ENCODE measurements around the gene DOCK2. TPM values are rescaled to one million over a fixed set of nuclear protein-coding genes. Genes with fewer than 3 reads are reported as not detected.
"Not testable (repeated sequence)": the region's sequence is repeated elsewhere in the genome, so short reads cannot be mapped to it uniquely, and the experiment has no call there.

Gene DOCK2
- total RNA-seq, 2 donors from 2014 or later, result 4.9 to 13.3 TPM

DNA sequence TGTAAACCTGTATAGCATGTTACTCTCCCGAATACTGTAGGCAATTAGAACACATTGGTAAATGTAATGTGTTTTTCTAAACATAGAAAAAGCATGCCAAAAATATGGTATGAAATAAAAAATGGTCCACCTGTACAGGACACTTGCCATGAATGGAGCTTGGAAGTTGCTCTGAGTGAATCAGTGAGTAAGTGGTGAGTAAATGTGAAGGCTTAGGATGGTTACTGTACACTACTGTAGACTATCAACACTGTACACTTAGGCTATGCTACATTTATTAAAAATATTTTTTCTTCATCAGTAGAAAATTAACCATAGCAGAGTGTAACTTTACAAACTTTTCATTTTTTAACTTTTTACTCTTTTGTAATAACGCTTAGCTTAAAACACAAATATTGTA, 301.4 kb downstream of the DOCK2 start:
- intact Hi-C loops (cut with DNase I, micrococcal nuclease), result no loop called here
- ATAC-seq, result no peak
- no peak for DNase-seq

GRCh38 chr5:169939731-169940130, 302.7 kb downstream of the DOCK2 start:
- intact Hi-C loops (cut with DNase I, micrococcal nuclease), result no loop called here
- ATAC-seq, result no peak
- no peak for DNase-seq

DNA sequence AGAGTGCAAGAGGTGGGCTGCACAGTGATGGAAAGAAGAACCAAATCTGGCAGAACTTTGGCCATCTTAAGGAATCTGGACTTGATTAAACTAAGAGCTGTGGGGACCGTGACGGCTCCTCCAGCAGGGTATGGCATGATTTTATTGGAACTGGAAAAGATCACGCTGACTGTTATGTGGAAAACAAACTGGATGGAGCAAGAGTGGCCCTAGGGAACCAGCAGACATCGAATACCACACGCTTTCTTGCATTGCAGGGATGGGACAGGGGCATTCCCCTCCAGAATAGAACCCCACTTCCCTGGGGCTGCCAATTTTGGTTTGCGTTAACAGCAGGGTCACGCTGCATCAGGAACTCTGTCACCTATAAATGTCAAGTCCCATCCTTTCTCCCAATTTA, 304.5 kb downstream of the DOCK2 start:
- intact Hi-C loops (cut with DNase I, micrococcal nuclease), result no loop called here
- DNase-seq (no peak), ATAC-seq (no peak)

DNA sequence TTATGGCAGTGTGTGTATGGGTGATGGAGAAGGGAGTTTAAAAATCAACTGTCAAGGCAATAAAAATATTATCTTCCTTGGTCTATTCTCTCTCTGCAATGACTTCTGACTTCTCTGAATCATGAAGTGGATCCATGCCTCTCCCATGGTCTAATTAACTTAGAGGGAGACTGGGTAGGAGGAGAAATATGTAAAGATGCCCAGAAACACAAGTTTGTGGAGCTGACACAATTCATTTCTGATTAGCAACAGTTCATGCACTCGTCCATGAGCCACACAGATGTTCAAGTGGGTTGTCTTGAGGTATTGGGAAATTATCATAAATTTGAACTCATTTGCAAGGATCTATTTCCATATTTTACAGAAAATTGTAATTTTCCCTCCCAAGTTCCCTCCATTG, 305.1 kb downstream of the DOCK2 start:
- no peak for DNase-seq
- ATAC-seq, result no peak
- intact Hi-C loops (cut with DNase I, micrococcal nuclease), result no loop called here

DNA sequence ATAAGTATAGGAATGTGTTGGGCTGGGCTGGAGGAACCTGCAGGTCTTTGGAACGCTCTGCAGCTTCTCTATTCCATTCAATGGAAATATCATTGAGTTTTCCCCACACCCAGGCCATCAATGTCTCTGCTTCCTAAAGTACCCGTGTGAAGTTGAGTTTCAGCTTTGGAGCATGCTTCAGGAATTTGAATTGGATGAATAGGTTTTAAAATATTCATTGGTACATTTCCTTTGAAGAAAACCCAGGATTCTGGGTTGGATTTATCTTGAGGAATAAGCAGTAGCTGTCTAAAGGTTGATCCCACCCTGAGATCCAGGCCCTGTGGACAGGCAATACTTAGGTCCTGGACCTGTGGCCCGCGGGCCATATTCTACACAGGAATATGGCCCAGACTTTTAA, 306.0 kb downstream of the DOCK2 start:
- intact Hi-C loops (cut with DNase I, micrococcal nuclease), result no loop called here

DNA sequence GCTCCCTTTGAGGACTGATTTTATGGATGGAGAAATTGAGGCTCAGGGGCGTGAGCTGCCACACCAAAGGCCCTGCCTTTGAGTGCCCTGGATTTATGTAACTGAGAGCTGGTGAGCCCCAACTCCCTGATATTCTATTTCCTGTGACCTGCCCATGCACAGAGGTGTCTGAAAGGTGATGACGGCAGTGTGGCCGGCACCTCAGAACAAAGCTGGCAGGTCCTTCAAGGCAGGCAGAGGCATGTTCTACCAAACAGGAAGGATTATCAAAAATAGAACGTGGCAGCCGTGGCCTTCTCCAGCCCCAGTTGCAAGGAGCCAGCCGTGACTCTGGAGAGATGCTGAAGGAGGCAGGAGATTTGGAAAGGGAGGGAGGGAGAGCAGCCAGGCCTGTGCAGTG, 307.0 kb downstream of the DOCK2 start:
- DNase-seq (no peak), ATAC-seq (no peak)
- intact Hi-C loops (cut with DNase I, micrococcal nuclease), result no loop called here

More for the DNA sequence above, 306.0 kb downstream of the DOCK2 start:
- ATAC-seq (no peak), DNase-seq (no peak)

DNA sequence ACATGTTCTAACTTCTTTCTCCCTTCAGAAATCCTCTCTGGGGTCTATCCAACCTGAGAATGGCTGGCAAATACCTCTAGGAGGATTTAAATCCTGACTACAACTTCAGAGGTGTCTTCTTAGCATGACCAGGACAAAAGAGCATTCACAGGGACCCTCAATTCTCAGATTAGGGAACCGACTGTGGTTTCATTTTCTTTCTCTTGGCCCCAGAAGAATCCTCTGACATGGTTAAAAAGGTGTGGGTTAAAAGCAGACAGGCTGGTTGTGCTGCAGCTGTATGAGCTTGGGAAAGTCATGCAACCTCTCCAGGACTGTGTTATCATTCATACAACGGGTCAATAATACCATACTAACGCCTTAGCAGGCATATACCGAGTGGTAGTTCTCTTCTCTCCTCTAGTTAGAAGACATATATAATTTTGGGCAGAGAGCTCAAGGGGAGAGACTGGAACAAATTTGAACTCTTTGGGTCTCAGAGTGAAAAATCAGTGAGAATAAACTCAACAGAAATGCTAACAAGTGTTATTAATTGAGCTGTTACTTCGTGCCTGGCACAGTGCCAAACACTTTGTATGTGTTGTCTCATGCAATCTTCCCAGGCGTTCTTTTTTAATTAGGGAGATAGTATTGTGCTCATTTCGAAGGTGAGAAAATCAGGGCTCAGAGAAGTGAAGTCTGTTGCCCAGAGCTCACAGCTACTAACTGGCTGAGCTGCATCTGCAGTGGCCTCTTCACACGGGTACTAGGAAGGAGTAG, 308.0 kb downstream of the DOCK2 start:
- no peak for ATAC-seq
- DNase-seq, result no peak
- intact Hi-C loops (cut with DNase I, micrococcal nuclease), result no loop called here

DNA sequence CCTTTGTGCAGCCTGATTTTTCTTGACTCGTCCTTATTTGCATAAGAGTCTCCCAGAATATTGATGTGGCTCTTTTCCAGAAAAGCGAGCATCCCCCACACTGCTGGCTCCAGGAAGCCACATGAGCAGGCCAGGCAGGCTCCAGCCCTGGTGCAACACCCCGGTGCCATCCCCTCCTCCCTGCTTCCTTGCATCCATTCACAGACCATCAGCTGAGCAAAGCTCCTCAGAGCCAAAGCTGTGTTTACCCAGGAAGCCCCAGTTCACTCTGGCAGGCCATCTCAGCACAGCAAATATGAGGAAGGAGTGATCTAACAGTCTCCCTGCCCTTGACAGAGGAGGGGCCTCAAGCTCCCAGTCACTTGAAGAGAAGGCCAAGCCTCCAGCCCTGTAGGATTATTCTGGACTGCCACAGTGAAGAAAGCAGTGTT, 308.8 kb downstream of the DOCK2 start:
- intact Hi-C loops (cut with DNase I, micrococcal nuclease), result no loop called here
- ATAC-seq (no peak), DNase-seq (no peak)

DNA sequence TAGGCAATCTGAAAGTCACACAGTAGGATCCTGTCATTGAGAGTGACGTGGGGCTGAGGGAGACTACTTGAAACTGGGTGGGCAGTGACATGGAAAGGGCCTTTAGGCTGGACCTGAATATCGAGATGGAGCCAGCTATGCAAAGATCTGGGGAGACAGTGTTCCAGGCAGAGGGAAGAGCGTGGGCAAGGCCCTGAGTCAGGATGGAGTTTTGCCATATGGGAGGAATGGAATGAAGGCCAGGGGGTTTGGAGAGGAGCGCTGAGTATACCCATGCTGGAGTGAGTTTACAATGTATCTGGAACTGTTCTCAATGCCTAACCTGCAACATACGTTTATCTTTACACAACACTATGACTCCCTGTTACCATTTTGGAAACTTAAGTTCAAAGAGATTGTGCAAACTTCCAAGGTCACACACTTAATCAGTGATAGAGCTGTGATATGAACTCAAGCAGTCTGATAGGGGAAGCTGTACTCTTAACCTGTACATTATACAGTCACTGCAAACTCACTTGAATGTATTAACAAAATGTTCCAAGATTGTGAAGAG, 309.7 kb downstream of the DOCK2 start:
- intact Hi-C loops (cut with DNase I, micrococcal nuclease), result no loop called here
- ATAC-seq (no peak), DNase-seq (no peak)

DNA sequence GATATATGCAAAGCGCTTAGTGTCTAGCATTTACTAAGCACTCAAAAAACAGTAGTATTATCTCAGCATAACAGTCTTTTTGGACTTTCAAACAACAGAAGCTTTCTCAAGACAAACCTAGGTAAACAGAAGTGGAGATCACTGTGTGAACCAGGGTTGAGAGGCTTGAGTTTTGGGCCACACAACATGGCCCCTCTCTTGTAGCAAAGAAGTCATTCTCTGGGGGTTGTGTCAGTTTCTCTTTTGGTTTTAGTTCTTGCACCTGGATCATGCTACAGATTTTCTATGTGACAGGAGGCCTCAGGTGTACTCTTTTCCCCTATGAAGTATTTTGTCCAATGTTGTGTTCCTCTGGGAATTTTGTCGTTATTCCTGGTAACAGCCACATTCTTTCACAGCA, 313.3 kb downstream of the DOCK2 start:
- ATAC-seq (no peak), DNase-seq (no peak)
- intact Hi-C loops (cut with DNase I, micrococcal nuclease), result no loop called here

- intact Hi-C loops (cut with DNase I, micrococcal nuclease); DNase-seq; ATAC-seq: not testable (repeated sequence)
Observed at GRCh38 chr5:169953196-169953595, 316.1 kb downstream of the DOCK2 start.

DNA sequence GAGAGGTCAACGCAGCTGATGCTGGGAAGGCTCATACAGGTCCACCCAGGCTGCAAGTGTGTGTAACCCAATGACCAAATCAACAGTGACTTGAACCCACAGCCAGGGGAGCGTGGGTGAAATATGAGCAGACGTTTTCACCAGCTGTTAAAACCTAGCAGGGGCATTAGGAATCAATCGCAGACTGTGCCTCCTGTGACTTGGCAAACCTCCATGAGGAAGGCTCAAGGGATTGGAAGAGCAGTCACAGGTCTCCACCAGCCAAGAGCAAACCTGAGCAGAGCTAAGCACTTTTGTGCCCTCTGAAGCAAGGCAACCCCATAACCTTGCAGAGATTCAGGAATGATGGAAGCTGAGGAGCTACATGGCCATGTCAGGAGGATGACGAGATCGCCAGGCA, 317.7 kb downstream of the DOCK2 start:
- DNase-seq, result no peak
- no peak for ATAC-seq
- intact Hi-C loops (cut with DNase I, micrococcal nuclease), result no loop called here

GRCh38 chr5:169956126-169956525, 319.1 kb downstream of the DOCK2 start:
- intact Hi-C loops (cut with DNase I, micrococcal nuclease), result no loop called here
- DNase-seq (no peak), ATAC-seq (no peak)

- no peak for ATAC-seq
- no peak for DNase-seq
- intact Hi-C loops (cut with DNase I, micrococcal nuclease), result no loop called here
Observed at GRCh38 chr5:169956756-169957155, 319.7 kb downstream of the DOCK2 start.

- ATAC-seq, result no peak
- no peak for DNase-seq
- intact Hi-C loops (cut with DNase I, micrococcal nuclease), result no loop called here
Observed at GRCh38 chr5:169958278-169958677, 321.2 kb downstream of the DOCK2 start.

GRCh38 chr5:169960659-169961058, 323.6 kb downstream of the DOCK2 start:
- ATAC-seq, result no peak
- no peak for DNase-seq
- intact Hi-C loops (cut with DNase I, micrococcal nuclease), result no loop called here

GRCh38 chr5:169964246-169964645, 327.2 kb downstream of the DOCK2 start:
- DNase-seq, result no peak
- intact Hi-C loops (cut with DNase I, micrococcal nuclease), result no loop called here
- ATAC-seq, result no peak

DNA sequence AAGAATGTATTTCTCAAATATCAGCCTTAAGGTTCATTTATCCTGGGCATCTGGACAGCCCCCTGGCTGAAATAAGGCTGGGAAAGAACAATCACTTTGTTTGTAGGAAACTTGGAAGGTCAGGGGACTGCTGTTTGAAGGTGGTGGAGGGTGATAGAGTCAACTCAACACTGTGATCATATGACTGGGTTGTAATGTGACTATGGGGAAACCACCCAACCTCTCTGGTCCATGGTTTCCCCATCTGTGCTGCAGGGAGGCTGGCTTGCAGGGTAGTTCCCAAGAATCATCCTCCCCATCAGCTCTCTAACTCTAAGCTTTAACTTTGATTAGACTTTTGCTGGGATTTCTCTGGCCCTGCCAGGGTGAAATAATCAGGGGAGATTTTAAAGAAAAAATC, 333.3 kb downstream of the DOCK2 start:
- DNase-seq, result no peak
- ATAC-seq, result no peak
- intact Hi-C loops (cut with DNase I, micrococcal nuclease), result no loop called here

DNA sequence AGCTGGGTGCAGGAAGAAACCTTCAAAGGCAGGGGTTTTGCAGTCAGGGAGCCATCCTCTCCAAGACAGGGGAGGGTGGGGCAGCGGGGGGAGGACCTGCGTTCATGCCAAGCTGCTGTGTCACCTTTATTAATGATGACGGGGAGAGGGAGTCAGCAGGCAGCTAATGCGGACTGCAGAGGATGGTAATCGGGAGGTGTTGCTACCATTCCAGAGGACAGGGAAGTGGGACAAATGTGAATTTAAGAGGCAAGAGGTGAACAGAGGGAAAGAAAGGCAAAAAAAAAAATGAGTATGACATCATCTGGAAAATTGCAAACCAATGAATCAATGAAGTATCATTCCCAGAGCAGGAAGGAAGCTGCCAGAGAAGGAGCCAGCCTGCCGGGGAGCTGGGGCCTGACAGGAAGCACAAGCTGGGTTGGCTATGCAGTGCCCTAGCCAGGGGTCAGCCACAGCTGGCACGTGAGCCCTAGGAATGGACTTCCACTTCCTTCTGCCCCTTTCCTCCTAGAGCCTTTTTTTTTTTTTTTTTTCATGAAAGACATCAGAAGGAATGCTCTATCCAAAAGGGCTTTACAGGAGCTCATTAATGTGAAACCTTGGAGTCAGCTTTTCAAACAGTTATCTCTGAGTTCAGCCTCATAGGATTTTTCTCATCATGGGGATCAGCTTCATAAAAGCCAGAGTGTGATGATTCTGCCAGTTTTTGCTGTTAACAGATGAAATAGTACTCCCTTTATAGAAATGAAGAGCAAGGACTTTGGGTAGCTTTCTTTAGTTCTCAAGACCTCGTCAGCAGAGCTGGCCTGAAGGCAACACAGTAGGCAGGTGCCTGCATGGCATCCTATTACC, 334.1 kb downstream of the DOCK2 start:
- DNase-seq, result no peak
- ATAC-seq, result no peak
- intact Hi-C loops (cut with DNase I, micrococcal nuclease), result no loop called here

DNA sequence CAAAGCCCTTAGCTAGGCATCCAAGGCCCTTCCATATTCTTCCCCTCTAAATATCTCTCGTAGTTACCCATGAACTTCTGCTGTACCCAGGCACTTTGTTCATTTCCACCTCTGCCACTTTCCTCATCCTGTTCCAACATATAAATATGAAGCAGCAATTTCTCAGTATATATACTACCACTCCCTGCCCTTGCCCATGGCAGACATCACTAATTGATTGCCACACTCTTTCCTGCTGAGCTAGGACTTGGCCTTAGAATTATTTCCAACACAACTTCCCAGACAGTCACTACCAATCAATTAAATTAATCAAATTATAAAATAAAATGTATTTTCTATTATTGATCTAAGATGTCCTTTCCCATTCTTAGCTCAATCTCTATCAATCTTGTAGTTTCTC, 334.7 kb downstream of the DOCK2 start:
- ATAC-seq (no peak), DNase-seq (no peak)
- intact Hi-C loops (cut with DNase I, micrococcal nuclease), result no loop called here
